GM19025 (cell line): ENCODE results near the gene FGFRL1.

ENCODE experiments used
- ATAC-seq: cut with Tn5 transposase; IDR thresholded peaks from one replicate; pipeline ENCODE4 v1.9.1; 2021; ENCODE audit warnings: mild to moderate bottlenecking, low read depth, moderate library complexity; ENCODE audit not compliant: unreplicated experiment

FGFRL1 gene

GRCh38 chr4:1011022-1011665 is at the start of gene FGFRL1:
Gene FGFRL1, plus strand, starts transcription at chr4:1011626. Its CDS starts 860 bp downstream, at chr4:1012486.
- ATAC-seq = peak; percentile 32

GRCh38 chr4:962231-963208 is 48.9 kb upstream of the FGFRL1 start:
- ATAC-seq = no peak

- ATAC-seq = no peak
These were observed 47.9 kb upstream of the FGFRL1 start for GRCh38 chr4:963276-964225.

- ATAC-seq = no peak
These were observed 46.9 kb upstream of the FGFRL1 start for GRCh38 chr4:964346-965025.

- ATAC-seq = no peak
These were observed 46.2 kb upstream of the FGFRL1 start for GRCh38 chr4:965048-965765.

- ATAC-seq = no peak
These were observed 45.7 kb upstream of the FGFRL1 start for GRCh38 chr4:965766-966134.

GRCh38 chr4:966266-967112 is 44.9 kb upstream of the FGFRL1 start:
- no peak for ATAC-seq

GRCh38 chr4:967113-968104 is 44.0 kb upstream of the FGFRL1 start:
- no peak for ATAC-seq

GRCh38 chr4:968221-968620 is 43.2 kb upstream of the FGFRL1 start:
- ATAC-seq = no peak

- no peak for ATAC-seq
These were observed 42.6 kb upstream of the FGFRL1 start for GRCh38 chr4:968621-969394.

GRCh38 chr4:970046-970745 is 41.2 kb upstream of the FGFRL1 start:
- ATAC-seq = no peak

- ATAC-seq = no peak
These were observed 40.4 kb upstream of the FGFRL1 start for GRCh38 chr4:970854-971520.

GRCh38 chr4:971666-972500 is 39.5 kb upstream of the FGFRL1 start:
- no peak for ATAC-seq

- ATAC-seq = peak; percentile 43
These were observed 38.6 kb upstream of the FGFRL1 start for GRCh38 chr4:972651-973424.
